GM12873 (cell line): Measurements from ENCODE around the gene SLC25A33.

Experiments
- CTCF ChIP-seq: IDR thresholded peaks from 2 replicates; pipeline ENCODE4 v1.5.1; 2012; ENCODE audit warnings: low read depth, mild to moderate bottlenecking, moderate library complexity, low read length, control low read depth; ENCODE audit not compliant: insufficient read depth; ENCODE audit errors: missing control alignments

The SLC25A33 gene

DNA sequence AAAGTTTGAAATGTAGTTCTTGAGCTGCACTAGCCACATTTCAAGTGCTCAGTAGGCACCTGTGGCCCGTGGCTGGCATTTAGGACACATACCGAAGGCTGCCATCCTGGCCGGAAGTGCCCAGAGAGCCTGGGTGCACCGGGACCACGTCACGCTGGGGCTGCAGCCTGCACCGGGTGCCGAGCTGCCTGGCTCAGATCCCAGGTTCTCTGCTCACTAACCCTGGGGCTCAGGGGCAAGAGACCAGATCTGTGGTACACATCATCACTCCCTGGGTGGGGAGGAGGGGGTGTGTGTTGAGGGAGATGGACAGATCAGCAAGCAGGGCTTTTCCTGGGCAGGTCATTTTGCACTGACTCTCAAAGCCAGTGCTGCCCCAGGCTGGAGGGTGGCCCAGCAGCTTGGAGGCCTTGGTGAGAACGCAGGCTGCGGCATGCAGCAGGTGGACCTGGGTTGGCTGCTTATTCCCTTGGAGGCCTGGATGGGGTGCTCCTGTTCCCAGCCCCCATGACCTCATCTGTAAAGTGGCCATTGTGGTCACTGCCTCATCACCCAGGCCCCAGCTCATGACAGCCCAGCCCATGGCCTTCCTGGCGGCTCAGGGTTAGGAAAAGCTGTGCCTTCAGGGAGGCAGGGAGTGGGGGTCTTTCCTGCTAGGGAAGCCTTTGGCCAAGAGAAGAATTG lies 73.0 kb downstream of the SLC25A33 start:
- TF ChIP-seq CTCF: no peak

- TF ChIP-seq CTCF: no peak
Observed at GRCh38 chr1:9612871-9613624, 73.8 kb downstream of the SLC25A33 start.

DNA sequence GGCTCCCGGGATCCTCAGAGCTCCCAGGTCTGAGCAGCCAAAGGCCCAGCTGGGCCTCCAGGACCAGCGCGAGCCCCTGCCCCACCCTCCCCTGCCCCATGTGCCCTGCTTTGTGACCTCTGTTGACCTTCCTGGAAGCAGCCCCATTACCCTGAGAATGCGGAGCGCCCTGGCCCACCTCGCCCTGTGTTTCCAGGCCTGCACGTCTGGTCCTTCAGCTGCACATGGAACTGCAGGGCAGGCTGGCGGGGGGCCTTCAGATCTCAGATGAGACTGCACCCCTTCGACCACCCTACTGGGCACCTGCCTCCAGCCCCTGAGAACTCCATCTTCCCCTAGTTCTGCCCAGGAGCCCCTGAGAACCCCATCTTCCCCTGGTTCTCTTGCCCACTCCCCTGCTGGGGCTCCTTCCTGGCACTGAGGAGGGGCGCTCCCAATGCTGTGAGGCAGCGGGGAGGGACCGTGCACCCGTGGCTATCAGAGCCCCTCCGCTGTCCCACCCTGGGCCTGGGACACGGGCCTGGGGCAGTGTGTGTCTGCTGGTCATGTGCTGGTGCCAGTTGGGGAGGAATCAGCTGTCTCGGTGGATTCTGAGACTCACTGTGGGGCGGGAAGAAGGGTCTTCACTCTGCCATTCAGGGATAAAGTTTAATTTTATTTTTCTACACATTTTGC lies 74.5 kb downstream of the SLC25A33 start:
- TF ChIP-seq CTCF: no peak

DNA sequence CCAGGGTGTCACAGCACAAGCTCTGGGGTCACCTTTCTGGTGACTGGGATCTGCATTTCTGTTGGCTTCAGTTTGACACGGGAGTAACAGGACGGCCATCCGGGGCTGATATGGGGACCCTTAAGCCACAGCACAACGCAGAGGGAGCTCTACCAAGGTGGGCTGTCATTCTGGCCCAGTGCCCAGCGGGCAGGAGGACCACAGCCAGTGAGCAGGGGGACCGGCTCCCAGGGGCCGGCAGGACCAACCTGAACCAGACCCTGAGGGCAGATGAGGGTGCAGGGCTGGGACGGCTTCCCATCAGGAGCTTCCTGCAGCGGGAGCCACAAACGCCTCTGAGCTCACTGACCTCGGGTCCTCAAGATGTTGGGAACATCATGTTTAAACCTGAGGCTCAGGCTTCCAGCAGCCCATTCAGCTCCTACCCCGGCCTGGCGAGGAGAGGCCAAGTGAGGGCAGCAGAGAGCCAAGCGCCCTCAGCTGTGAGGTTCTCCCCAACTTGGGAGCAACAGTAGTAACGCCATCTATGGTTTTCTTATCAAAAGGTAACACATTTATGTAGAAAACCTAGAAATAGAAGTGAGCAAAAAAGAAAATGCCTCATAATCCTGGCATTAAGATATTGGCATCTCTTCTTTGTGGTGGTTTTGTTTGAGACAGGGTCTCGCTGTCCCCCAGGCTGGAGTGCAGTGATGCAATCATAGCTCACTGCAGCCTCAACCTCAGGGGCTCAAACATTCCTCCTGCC lies 76.2 kb downstream of the SLC25A33 start:
- peak; percentile 91 for TF ChIP-seq CTCF

GRCh38 chr1:9618909-9619679 lies 79.8 kb downstream of the SLC25A33 start:
- no peak for TF ChIP-seq CTCF

DNA sequence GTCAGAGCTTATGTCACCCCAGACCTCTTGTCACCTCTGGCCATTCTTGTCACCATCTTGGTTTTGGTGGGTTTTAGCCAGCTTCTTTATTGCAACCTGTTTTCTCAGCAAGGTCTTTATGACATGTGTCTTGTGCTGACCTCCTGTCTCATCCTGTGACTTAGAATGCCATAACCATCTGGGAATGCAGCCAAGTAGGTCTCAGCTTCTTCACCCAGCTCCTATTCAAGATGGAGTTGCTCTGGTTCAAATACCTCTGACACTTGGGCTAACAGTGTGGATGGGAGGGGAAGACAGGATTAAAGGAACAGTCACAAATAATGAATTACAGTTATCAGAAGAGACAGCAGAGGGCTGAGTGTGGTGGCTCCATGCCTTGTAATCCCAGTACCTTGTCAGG lies 81.8 kb downstream of the SLC25A33 start:
- TF ChIP-seq CTCF: no peak
